HepG2 (cell line): ENCODE results near the gene PCBP4.

Source experiments
- ETV6 ChIP-seq: sonication (generic); formaldehyde crosslinking; conservative IDR thresholded peaks from 2 replicates; pipeline ENCODE4 v1.4.0; 2020; ENCODE audit warnings: missing genetic modification reagents
- HDAC2 ChIP-seq: sonication (generic); formaldehyde crosslinking; IDR thresholded peaks from 2 replicates; pipeline ENCODE4 v1.4.0; 2020; ENCODE audit warnings: missing genetic modification reagents
- MTA3 ChIP-seq: sonication (generic); formaldehyde crosslinking; IDR thresholded peaks from 2 replicates; pipeline ENCODE4 v1.4.0; 2020; ENCODE audit warnings: missing genetic modification reagents
- NR2C2 ChIP-seq: sonication (generic); formaldehyde crosslinking; IDR thresholded peaks from 2 replicates; pipeline ENCODE4 v1.4.0; 2020; ENCODE audit warnings: missing genetic modification reagents, mild to moderate bottlenecking, moderate library complexity, borderline replicate concordance
- PCBP1 ChIP-seq: fragments of 200-400 bp; formaldehyde crosslinking; IDR thresholded peaks from 2 replicates; pipeline ENCODE4 v1.6.1; 2017; ENCODE audit warnings: mild to moderate bottlenecking, low read depth, low read length, borderline replicate concordance
- POLR2AphosphoS5 ChIP-seq: IDR thresholded peaks from 2 replicates; pipeline ENCODE4 v1.6.1; 2012; ENCODE audit warnings: low read depth, low read length
- ZBTB21 ChIP-seq: sonication (generic); formaldehyde crosslinking; IDR thresholded peaks from 2 replicates; pipeline ENCODE4 v1.4.0; 2020; ENCODE audit warnings: missing genetic modification reagents
- ZNF136 ChIP-seq: sonication (generic); formaldehyde crosslinking; IDR thresholded peaks from 2 replicates; pipeline ENCODE4 v1.8.1; 2022; ENCODE audit warnings: low read depth, mild to moderate bottlenecking, moderate library complexity, missing genetic modification reagents
- ZNF274 ChIP-seq: sonication (generic); formaldehyde crosslinking; IDR thresholded peaks from 2 replicates; pipeline ENCODE4 v1.5.1; 2020; ENCODE audit warnings: mild to moderate bottlenecking, missing genetic modification reagents
- ZNF773 ChIP-seq: sonication (generic); formaldehyde crosslinking; IDR thresholded peaks from 2 replicates; pipeline ENCODE4 v1.4.0; 2020; ENCODE audit warnings: missing genetic modification reagents, borderline replicate concordance

DNA sequence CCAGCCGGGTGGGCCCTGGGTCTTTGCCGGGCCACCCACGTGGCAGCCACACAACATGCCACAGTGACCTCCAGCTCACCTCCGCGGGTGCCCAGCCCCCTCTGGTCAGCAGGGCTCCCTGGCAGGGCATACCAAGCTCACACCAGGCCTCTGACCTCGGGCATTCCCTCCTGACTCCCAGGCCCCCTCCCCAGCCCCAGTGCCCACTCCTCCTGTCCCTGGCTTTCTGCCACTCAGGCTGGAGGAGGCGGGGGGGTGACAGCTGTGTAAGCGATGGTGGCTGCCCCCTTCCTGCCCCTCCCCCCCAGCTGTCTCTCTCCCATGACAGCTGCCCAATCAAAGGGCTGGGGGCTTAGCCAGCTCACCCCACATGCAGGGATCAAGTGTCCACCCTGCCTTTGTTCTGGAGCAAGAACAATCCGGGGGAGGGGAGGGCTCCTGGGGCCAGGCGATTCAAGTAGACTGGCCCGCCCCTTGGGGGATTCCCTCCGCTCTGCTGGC lies 3.3 kb downstream of the PCBP4 start:
- TF ChIP-seq POLR2AphosphoS5 (no peak), NR2C2 (no peak), MTA3 (CRISPR knock-in tag) (no peak), ZNF274 (no peak), PCBP1 (no peak), ZNF136 (no peak), ZNF773 (no peak), HDAC2 (no peak), ETV6 (no peak), ZBTB21 (CRISPR knock-in tag) (no peak)
